Stimulated activated CD8-positive, alpha-beta memory T cell treated with anti-CD3 and anti-CD28 coated beads, Interleukin-15, amount 100 ng/mL, for 1 hour (primary cell): ENCODE results near the gene STH.
"Not testable (repeated sequence)": the region's sequence is repeated elsewhere in the genome, so short reads cannot be mapped to it uniquely, and the experiment has no call there.

Experiments used
- DNase-seq: peaks from one replicate; pipeline ENCODE4 v3.0.0-alpha.2; 2020; ENCODE audit warnings: low read depth

The STH gene

GRCh38 chr17:46006082-46006481 lies 7.0 kb downstream of the STH start:
- not testable (repeated sequence) for DNase-seq

GRCh38 chr17:46007461-46007965 lies 8.5 kb downstream of the STH start:
- no peak for DNase-seq

GRCh38 chr17:46008591-46008990 lies 9.5 kb downstream of the STH start:
- DNase-seq = no peak

GRCh38 chr17:46009681-46010596 lies 10.9 kb downstream of the STH start:
- DNase-seq = no peak

GRCh38 chr17:46010597-46011186 lies 11.6 kb downstream of the STH start:
- DNase-seq = no peak

GRCh38 chr17:46011711-46012505 lies 12.9 kb downstream of the STH start:
- no peak for DNase-seq

- no peak for DNase-seq
Measured at GRCh38 chr17:46012506-46013079, 13.5 kb downstream of the STH start.

- DNase-seq = no peak
Measured at GRCh38 chr17:46013127-46013501, 14.1 kb downstream of the STH start.

- DNase-seq = no peak
Measured at GRCh38 chr17:46013502-46014165, 14.6 kb downstream of the STH start.

- DNase-seq = not testable (repeated sequence)
Measured at GRCh38 chr17:46019408-46019925, 20.4 kb downstream of the STH start.

GRCh38 chr17:46020023-46020761 lies 21.1 kb downstream of the STH start:
- DNase-seq = peak; percentile 26

- DNase-seq = no peak
Measured at GRCh38 chr17:46020998-46021397, 21.9 kb downstream of the STH start.

- DNase-seq = not testable (repeated sequence)
Measured at GRCh38 chr17:46023366-46023765, 24.3 kb downstream of the STH start.

- no peak for DNase-seq
Measured at GRCh38 chr17:46023783-46024388, 24.8 kb downstream of the STH start.

- DNase-seq = no peak
Measured at GRCh38 chr17:46024590-46024989, 25.5 kb downstream of the STH start.

GRCh38 chr17:46025060-46025459 lies 26.0 kb downstream of the STH start:
- no peak for DNase-seq

GRCh38 chr17:46025510-46026165 lies 26.6 kb downstream of the STH start:
- no peak for DNase-seq

- DNase-seq = no peak
Measured at GRCh38 chr17:46026166-46027047, 27.4 kb downstream of the STH start.
